ENCODE data around the gene IFITM10.

The IFITM10 gene

DNA sequence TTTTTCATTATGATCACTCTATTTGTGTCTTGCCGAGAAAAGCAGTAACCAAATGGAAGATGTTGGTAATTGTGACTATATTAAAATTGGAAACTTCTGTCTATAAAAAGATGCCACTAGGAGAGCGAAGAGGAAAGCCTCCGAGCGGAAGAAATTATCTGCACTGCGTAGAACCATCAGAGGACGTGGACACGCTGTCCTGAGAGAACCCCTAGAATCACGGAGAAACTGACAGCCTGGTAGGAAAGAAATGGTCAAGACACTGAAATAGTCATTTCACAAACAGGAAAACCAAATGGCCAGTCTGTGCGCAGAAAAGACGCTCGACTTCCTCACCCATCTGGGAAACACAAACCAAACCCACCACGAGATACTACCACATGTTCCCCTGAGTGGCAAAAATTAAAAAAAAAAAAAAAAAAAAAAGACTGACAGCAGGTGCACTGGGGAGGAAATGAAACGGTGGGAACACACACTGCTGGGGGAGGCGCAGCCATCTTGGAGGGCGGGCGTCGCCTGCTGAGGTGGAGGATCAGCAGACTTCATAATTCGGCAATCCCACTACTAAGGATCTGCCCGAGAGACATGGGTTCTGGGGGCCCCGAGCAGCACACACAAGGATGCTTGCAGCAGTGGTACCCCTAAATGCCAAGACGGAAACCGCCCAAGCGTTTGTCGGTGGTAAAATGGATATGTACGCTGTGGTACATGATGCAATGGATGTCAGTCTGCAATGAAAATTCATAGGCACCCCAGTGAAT, 21.3 kb downstream of the IFITM10 start:
- TF ChIP-seq, protein P1, sequence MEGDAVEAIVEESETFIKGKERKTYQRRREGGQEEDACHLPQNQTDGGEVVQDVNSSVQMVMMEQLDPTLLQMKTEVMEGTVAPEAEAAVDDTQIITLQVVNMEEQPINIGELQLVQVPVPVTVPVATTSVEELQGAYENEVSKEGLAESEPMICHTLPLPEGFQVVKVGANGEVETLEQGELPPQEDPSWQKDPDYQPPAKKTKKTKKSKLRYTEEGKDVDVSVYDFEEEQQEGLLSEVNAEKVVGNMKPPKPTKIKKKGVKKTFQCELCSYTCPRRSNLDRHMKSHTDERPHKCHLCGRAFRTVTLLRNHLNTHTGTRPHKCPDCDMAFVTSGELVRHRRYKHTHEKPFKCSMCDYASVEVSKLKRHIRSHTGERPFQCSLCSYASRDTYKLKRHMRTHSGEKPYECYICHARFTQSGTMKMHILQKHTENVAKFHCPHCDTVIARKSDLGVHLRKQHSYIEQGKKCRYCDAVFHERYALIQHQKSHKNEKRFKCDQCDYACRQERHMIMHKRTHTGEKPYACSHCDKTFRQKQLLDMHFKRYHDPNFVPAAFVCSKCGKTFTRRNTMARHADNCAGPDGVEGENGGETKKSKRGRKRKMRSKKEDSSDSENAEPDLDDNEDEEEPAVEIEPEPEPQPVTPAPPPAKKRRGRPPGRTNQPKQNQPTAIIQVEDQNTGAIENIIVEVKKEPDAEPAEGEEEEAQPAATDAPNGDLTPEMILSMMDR (IDR thresholded peaks at IDR 0.05; ENCODE audit: borderline replicate concordance, insufficient read depth, low read depth, low read length): no peak
- no peak overlapping the region for H3K4me3 ChIP-seq (ENCODE audit: low read depth, low read length)

GRCh38 chr11:1728301-1728700, 22.1 kb downstream of the IFITM10 start:
- TF ChIP-seq, protein P1 (IDR thresholded peaks at IDR 0.05; ENCODE audit: borderline replicate concordance, insufficient read depth, low read depth, low read length): no peak
- no peak overlapping the region for H3K4me3 ChIP-seq (ENCODE audit: low read depth, low read length)

DNA sequence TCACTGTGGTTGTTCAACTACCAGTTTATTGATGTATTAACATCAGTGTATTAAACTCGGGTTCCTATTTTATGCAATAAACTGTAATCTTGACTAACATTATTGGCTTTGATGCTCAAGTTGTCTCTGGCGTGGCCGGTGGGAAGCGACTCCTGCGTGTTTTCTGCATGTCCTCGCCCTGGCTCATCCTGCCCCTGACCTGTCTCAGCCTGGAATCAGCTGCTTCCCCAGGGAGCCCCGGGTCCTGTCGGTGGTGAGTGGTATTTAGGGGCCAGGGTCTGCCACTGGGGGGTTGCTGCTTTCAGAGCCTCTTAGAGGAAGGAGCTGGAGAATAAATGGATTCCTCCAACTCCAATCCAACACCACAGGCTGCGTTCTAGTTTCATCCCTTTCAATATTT, 22.5 kb downstream of the IFITM10 start:
- TF ChIP-seq, protein P1 (IDR thresholded peaks at IDR 0.05; ENCODE audit: borderline replicate concordance, insufficient read depth, low read depth, low read length): no peak
- H3K4me3 ChIP-seq (ENCODE audit: low read depth, low read length): no peak overlapping the region

DNA sequence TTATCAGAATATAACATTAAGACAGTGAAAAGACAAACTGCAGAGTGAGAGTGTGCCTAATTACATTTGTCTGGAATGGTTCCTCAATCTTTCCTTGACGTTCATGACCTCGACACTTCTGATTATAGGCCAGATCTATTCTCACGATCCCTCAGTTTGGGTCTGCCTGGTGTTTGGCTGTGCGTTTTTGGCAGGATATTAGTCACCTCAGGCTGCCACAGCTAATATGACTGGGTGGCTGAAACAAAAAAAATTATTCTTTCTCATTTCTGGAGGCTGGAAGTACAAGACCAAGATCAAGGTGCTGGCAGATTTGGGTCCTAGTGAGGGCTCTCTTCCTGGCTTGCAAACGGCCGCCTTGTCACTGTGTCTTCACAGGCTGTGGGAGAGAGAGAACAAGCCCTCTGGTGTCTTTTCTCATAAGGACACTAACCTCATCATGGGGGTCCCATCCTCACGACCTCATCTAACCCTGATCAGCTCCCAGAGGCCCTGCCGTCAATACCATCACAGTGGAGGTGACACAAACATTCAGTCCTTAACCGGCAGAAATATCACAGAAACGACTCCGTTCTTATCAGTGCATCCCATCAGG, 23.2 kb downstream of the IFITM10 start:
- TF ChIP-seq, protein P1 (IDR thresholded peaks at IDR 0.05; ENCODE audit: borderline replicate concordance, insufficient read depth, low read depth, low read length): no peak
- no peak overlapping the region for H3K4me3 ChIP-seq (ENCODE audit: low read depth, low read length)

- H3K4me3 ChIP-seq (ENCODE audit: low read depth, low read length): no peak overlapping the region
- TF ChIP-seq, protein P1 (IDR thresholded peaks at IDR 0.05; ENCODE audit: borderline replicate concordance, insufficient read depth, low read depth, low read length): no peak
Observed at GRCh38 chr11:1719781-1720180, 30.6 kb downstream of the IFITM10 start.

DNA sequence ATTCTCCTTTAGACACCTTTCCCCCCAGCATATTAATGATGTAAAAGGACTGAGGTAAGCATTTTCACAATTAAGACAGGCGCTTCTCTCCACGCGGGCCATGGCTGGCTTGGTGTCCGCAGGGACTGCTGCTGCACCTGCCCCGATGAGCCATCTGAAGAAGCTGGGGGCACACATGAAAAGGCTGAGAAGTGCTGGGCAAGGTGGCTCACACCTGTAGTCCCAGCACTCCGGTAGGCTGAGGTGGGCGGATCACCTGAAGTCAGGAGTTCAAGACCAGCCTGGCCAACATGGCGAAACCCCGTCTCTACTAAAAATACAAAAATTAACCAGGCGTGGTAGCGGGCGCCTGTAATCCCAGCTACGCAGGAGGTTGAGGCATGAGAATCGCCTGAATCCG, 32.1 kb downstream of the IFITM10 start:
- TF ChIP-seq, protein P1 (IDR thresholded peaks at IDR 0.05; ENCODE audit: borderline replicate concordance, insufficient read depth, low read depth, low read length): no peak
- no peak overlapping the region for H3K4me3 ChIP-seq (ENCODE audit: low read depth, low read length)

DNA sequence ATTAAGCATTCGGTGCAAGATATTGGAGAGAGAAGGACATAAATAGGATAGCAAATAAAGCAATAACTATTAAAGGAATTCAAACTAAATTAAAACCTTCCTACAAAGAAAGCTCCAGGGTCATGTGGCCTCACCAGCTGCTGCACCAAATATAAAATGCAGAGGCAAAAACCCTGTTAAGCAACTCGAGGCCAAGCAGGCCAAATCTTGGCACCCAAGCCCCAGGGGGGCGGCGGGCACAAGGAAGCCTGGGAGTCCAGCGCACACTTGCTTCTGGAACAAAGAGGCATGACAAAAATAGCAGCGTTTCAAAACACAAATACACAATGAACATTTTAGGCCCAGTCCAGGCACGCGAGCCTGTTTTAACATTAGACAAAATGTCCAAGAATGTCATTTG, 32.6 kb downstream of the IFITM10 start:
- H3K4me3 ChIP-seq (ENCODE audit: low read depth, low read length): no peak overlapping the region
- TF ChIP-seq, protein P1 (IDR thresholded peaks at IDR 0.05; ENCODE audit: borderline replicate concordance, insufficient read depth, low read depth, low read length): no peak
